ENCODE measurements around the gene ZNF593.

DNA sequence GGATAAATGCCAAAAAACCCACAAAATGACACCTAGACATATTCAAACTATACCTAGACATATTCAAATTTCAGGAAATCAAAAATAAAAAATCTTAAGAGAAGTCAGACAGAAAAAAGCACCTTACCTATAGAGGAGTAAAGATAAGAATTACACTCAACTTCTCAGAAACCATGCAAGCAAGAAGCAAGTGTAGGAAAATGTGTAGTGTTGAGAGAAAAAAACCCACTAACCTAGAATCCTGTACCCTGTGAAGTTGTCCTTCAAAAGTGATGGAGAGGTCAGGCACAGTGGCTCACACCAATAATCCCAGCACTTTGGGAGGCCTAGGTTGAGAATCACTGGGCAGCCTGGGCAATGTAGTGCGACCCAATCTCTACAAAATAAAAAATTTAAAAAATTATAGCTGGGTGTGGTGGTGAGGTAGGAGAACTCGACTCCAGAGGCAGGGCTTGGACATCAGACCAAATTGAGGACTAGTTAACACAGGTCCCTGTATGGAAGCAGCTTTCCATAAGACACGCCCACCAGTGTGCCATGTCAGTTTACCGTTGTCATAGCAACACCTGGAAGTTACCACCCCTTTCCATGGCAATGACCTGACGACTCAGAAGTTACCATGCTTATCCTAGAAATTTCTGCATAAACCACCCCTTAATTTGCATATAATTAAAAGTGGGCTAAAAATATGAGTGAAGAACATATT lies 37.4 kb upstream of the ZNF593 start:
- TF ChIP-seq, protein P1, sequence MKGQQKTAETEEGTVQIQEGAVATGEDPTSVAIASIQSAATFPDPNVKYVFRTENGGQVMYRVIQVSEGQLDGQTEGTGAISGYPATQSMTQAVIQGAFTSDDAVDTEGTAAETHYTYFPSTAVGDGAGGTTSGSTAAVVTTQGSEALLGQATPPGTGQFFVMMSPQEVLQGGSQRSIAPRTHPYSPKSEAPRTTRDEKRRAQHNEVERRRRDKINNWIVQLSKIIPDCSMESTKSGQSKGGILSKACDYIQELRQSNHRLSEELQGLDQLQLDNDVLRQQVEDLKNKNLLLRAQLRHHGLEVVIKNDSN (IDR thresholded peaks at IDR 0.05): no peak
- TF ChIP-seq, protein P2, sequence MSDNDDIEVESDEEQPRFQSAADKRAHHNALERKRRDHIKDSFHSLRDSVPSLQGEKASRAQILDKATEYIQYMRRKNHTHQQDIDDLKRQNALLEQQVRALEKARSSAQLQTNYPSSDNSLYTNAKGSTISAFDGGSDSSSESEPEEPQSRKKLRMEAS (IDR thresholded peaks at IDR 0.05): no peak
- no peak for TF ChIP-seq EGR1 (IDR thresholded peaks at IDR 0.05)
- TF ChIP-seq TCF12 (IDR thresholded peaks at IDR 0.05; ENCODE audit: low read depth): no peak
- no peak for TF ChIP-seq TAF1 (IDR thresholded peaks at IDR 0.05; ENCODE audit: low read depth)
- no peak for TF ChIP-seq NFIC (IDR thresholded peaks at IDR 0.05)
